C4-2B (cell line): ENCODE results near the gene CFAP74.

Experiments used
- H3K27ac ChIP-seq: fragments of 450-650 bp; 2 replicates; pipeline ENCODE4 v1.5.1; 2017
- ZFX ChIP-seq: fragments of 450-650 bp; IDR thresholded peaks from 2 replicates; pipeline ENCODE4 v1.6.1; 2017
- TF ChIP-seq, protein P1 (sequence below): fragments of 450-650 bp; conservative IDR thresholded peaks from 2 replicates; pipeline ENCODE4 v1.5.1; 2017; ENCODE audit warnings: mild to moderate bottlenecking

The CFAP74 gene

DNA sequence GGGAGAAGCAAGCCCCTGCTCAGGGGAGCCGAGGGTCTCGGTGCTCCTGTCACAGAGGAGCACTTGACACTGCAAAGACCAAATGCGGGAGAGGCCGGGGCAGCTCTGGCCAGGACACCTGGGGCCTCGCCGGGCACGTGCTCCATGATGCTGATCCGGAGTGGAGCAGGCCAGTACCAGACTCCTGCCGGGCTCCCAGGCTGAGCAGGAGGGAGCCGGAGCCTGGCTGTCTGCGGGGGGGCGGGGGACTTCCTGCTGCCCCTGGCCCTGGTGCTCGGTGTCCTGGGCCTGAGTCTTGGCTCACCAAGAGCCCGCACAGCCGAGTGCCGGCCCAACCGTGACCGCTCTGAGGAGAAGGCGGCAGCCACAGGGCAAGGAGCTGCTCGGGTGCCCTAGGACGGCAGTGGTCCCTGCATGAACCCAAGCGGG, 46.0 kb downstream of the CFAP74 start:
- TF ChIP-seq, protein P1, sequence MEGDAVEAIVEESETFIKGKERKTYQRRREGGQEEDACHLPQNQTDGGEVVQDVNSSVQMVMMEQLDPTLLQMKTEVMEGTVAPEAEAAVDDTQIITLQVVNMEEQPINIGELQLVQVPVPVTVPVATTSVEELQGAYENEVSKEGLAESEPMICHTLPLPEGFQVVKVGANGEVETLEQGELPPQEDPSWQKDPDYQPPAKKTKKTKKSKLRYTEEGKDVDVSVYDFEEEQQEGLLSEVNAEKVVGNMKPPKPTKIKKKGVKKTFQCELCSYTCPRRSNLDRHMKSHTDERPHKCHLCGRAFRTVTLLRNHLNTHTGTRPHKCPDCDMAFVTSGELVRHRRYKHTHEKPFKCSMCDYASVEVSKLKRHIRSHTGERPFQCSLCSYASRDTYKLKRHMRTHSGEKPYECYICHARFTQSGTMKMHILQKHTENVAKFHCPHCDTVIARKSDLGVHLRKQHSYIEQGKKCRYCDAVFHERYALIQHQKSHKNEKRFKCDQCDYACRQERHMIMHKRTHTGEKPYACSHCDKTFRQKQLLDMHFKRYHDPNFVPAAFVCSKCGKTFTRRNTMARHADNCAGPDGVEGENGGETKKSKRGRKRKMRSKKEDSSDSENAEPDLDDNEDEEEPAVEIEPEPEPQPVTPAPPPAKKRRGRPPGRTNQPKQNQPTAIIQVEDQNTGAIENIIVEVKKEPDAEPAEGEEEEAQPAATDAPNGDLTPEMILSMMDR = no peak
- no peak for TF ChIP-seq ZFX
- no peak overlapping the region for H3K27ac ChIP-seq

DNA sequence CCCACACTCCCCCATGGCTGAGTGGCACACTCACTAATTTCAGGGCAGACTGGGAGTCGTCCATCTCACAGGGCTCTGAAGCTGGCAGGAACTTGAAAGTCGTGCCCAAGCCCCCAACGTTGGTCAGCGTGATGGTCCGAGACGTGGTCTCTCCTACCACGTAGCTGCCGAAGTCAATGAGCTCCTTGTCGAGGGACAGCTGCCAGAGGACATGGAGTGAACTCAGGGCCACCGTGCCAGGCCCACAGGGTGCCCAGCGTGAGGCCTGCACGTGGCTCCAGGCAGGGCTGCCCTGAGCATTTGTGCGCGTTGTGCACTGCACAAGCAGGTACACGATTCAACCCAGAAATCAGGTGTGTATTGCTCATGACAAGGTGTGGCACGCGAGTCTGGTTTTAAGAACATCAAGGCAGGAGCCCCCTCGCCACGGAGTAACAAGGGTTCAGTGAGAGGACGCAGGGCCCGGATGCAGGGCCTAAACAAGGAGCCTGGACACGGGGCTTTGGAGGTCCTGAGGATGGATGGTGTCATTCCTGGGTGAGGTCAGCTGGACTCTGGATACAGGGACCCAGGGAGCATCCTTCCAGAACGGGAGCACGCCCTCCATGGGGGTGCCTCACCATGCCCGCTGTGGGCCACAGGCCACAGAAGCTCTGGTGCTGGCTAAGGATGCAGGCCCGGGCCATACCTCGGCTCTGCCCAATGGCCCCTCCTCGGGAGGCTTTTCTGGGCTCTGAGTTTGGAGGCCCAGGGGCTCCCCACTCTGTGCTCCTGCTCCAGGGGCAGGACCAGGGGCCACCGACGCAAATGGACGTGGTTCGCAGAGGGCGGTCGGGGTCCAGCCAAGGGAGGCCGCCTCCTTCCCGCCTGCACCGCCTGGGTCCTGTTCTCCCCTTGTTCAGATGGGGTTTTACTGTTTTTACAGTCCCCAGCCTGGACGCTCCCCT, 46.7 kb downstream of the CFAP74 start:
- no peak for TF ChIP-seq ZFX
- TF ChIP-seq, protein P1 = no peak
- no peak overlapping the region for H3K27ac ChIP-seq

DNA sequence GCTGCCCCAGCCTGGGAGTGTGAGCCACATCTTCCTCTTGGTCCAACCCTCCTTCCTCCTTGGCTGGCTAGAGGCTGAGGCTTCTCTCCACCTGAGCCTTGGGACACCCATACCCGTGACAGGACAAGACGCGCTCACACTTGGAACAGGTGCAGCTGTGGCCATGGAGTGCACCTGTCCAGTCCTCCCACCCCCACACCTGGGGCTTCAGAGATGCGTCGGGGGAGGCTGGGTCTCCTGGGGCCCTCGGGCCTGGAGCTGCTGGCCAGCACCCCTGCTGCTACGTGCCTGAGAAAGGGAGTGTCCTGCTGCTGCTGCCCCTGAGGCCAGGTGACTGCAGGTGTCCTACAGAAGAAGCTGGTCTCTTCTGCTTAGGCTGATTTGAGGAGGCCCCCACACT, 47.5 kb downstream of the CFAP74 start:
- TF ChIP-seq, protein P1 = no peak
- TF ChIP-seq ZFX = no peak
- no peak overlapping the region for H3K27ac ChIP-seq

DNA sequence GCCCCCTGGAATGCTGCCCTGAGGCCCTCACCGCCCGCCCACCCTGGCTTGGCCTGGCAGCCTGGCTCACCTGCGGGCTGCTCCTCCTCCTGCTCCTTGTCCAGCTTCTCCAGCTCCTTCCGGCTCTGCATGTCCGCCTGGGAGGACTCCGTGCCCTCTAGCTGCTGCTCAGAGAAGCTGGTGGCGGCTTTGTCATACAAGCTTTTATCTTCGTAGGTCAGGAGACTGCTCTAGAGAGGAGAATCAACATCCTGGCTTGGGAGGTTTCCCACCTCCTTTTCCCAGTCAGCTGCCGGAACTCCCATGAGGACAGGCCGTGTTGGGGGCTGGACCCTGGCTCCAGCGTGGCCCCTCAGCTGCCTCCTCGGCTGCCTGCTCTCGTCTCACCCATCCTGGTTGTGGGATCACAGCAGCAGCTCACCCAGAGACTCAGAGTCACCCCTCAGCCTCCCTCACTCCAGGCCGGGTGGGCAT, 47.9 kb downstream of the CFAP74 start:
- H3K27ac ChIP-seq = no peak overlapping the region
- TF ChIP-seq ZFX = no peak
- TF ChIP-seq, protein P1 = no peak

DNA sequence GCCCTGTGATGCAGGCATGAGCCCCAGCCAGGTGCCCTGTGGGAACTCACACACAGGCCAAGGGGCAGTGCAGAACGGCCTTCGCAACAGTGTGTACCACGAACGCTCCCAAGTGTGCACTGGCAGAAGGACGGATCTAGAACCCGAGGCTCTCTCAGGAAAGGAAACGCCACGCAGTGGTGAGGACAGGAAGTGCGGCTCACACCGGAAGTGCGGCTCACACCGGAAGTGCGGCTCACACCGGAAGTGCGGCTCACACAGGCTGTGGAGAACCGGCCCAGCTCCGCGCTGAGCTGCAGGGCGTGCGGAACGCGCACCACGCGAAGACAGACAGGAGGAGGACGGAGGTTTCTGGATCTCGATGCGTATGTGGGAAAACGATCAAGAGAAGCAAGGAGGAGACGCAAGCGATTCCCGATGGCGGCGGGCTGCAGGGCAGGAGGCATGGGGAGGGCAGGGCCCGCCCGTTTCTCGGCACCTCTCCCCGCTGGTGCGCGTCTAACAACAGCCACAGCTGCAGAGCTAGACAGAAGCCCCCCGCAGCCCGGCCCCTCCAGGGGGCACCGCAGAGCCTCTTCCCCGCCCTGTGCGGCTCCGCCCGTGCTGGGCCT, 48.6 kb downstream of the CFAP74 start:
- TF ChIP-seq, protein P1 = no peak; the same call in 1 of the 2 replicates
- TF ChIP-seq ZFX = no peak
- no peak overlapping the region for H3K27ac ChIP-seq

DNA sequence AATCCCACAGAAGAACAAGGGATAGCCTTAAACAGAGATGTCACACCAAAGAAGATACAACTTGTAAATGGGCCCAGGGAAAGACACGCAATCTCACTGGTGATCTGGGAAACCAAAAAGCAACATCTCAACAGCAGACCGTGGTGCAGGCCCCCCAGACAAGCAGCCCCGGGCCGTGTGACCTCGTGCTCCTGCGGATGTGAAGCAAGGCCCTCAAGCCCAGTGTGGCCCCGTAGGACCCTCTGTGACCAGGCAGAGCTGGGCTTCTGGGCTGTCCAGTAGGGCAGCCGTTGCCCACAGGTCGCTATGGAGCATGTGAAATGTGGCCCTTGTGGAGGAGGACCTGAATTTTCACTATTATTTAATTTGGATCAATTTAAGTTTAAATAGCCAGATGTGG, 49.6 kb downstream of the CFAP74 start:
- TF ChIP-seq, protein P1 = no peak
- no peak for TF ChIP-seq ZFX
- H3K27ac ChIP-seq = no peak overlapping the region

DNA sequence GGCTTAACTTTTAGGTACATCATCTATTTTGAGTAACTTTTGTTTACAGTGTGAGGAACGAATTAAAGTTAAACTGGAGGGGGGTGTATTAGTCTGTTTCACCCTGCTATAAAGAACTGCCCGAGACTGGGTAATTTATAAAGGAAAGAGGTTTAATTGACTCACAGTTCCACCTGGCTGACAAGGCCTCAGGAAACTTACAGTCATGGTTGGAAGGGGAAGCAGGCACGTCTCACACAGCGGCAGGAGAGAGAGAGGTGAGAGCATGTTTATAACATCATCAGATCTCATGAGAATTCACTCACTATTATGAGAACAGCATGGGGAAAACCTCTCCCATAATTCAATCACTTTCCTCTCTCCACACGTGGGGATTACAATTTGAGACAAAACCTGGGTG, 52.6 kb downstream of the CFAP74 start:
- TF ChIP-seq, protein P1 = no peak
- no peak for TF ChIP-seq ZFX
- no peak overlapping the region for H3K27ac ChIP-seq
